BJ (cell line): ENCODE measurements around the gene RASGRF1. TPM values are rescaled to one million over a fixed set of nuclear protein-coding genes. Genes with fewer than 3 reads are reported as not detected.

Source experiments
- CTCF ChIA-PET: fragments of 350-600 bp; formaldehyde crosslinking; extraction: SDS; loops from one replicate; lab custom pipeline; 2021; ENCODE audit warnings: antibody characterized with exemption, inconsistent platforms; lab: Yijun Ruan, JAX
- POLR2A ChIA-PET: fragments of 300-600 bp; sonication (Branson Sonifier 250); formaldehyde crosslinking; extraction: SDS; loops from one replicate; lab custom pipeline; 2021; ENCODE audit warnings: antibody characterized with exemption; lab: Charles Lee
- DNase-seq: peaks from one replicate; pipeline ENCODE4 v3.0.0-alpha.2; 2011; ENCODE audit warnings: low read depth
- H3K27me3 ChIP-seq: 2 replicates; pipeline ENCODE4 v1.6.0; 2011; ENCODE audit warnings: low read length; ENCODE audit not compliant: control insufficient read depth, insufficient read depth
- H3K36me3 ChIP-seq: 2 replicates; pipeline ENCODE4 v1.5.1; 2011; ENCODE audit warnings: low read length; ENCODE audit not compliant: control insufficient read depth, insufficient read depth
- H3K4me3 ChIP-seq: 2 replicates; pipeline ENCODE4 v1.5.1; 2011; ENCODE audit warnings: low read depth, mild to moderate bottlenecking, control low read depth, low read length
- CTCF ChIP-seq: IDR thresholded peaks from 2 replicates; pipeline ENCODE4 v1.5.1; 2011; ENCODE audit warnings: low read depth, mild to moderate bottlenecking, control low read depth, inconsistent platforms, low read length, moderate library complexity; ENCODE audit not compliant: insufficient read depth
- polyA plus RNA-seq: library from polyadenylated mRNA; depleted of rRNA; stranded (reverse); fragments of >200 nt; gene quantifications from 2 replicates; pipeline ENCODE4 v1.2.3, GENCODE V29; 2011

Gene RASGRF1
- polyA plus RNA-seq, 1 experiment = 0.31 TPM

DNA sequence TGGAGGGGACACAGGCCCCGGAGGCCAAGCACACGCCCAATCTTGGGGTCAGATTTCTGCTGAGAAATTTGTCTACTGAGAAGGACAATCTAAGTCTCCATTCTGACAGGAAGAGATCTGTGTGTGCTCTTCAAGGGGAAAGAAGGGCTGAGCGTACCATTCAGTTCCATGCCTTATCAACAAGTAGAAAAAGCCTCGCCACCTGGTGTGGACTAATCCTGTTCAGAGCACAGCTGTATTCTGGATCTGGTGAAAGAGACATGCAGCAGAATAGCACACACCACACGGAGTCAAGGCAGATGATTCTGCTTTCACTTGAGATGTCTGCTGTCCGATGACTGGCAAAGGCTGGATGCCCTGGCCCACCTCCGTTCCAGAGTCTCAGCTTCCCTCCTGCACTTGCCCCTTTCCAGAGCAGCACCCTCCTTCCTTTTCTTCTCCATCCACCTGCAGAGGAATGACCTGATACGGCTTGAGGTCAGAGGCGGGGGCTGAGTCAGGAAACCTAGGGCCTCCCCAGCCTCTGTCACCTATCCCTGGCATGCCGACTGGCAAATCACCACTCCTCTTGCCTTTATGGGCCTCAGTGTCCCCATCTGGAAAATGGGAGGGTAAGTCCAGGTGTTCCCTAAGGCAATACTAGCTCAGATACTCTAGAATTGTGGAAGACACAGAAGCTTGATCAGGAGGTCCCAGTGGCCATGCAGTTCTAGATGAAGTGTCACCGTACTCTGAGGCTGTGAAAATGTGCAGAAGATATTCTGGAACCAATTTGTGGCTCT is 108.9 kb downstream of the RASGRF1 start:
- CTCF ChIA-PET = interaction anchor here (1.2 to 4.3 kb wide), 4 partner anchors 12 to 203 kb away, joined by 3 to 33 read pairs (median 11); no protein-coding TSS in a partner anchor
- TF ChIP-seq CTCF = no peak

GRCh38 chr15:78979456-78980320 is 110.9 kb downstream of the RASGRF1 start:
- Histone ChIP-seq H3K36me3 (no peaks in the 10 kb centered on the region), H3K4me3 (no peak overlapping the region), H3K27me3 (no peaks in the 10 kb centered on the region)
- no peak for DNase-seq
- ChIA-PET POLR2A (no interaction called here), CTCF (interaction anchor here (0.7 to 4.3 kb wide), 17 partner anchors 9 to 340 kb away, joined by 3 to 33 read pairs (median 5); no protein-coding TSS in a partner anchor)
- peak; percentile 73 for TF ChIP-seq CTCF

More for the DNA sequence above, 108.9 kb downstream of the RASGRF1 start:
- POLR2A ChIA-PET = no interaction called here
- DNase-seq = no peak
- Histone ChIP-seq H3K36me3 (no peaks in the 10 kb centered on the region), H3K4me3 (no peak overlapping the region), H3K27me3 (no peaks in the 10 kb centered on the region)

GRCh38 chr15:78978601-78979179 is 111.9 kb downstream of the RASGRF1 start:
- no peaks in the 10 kb centered on the region for H3K27me3 ChIP-seq
- POLR2A ChIA-PET = no interaction called here
- no peak for TF ChIP-seq CTCF
- CTCF ChIA-PET = interaction anchor here (0.8 to 4.3 kb wide), 7 partner anchors 10 to 119 kb away, joined by 3 to 33 read pairs (median 5); partner anchors contain the start of gene MORF4L1
- H3K4me3 ChIP-seq = no peak overlapping the region
- DNase-seq = no peak
- no peaks in the 10 kb centered on the region for H3K36me3 ChIP-seq

DNA sequence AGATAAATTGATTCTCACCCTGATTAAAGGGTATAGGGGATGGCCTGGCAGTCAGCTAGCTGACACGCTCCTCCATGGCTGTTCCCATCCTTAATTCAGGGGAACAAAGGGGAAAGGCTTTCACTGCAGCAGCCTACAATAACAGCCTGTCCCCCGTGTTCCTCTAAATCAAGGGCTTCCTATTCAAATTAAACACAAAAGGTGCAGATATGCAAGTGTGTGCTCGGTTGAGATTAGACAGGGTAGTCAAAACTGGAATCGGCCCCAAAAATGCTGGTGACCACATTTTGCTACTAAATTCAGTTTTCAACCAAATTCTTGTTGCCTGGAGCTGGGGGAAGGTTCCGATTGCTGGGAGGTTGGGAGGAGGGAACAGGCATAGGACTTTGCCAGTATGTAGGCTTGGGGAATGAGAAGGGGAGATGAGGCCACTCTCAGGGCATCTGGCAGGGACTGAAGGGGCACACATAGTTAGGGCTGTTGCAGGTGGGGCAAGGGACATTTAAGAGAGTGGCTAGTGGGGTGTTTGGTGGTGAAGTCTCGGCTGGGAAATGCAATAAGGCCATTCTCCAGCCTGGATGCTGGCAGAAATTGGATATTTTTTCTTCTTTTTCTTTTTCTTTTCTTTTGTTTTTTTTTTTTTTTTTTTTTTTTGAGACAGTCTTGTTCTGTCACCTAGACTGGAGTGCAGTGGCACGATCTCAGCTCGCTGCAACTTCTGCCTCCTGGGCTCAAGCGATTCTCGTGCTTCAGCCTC is 112.8 kb downstream of the RASGRF1 start:
- DNase-seq = no peak
- Histone ChIP-seq H3K4me3 (no peak overlapping the region), H3K27me3 (no peaks in the 10 kb centered on the region; the same call in 1 of the 2 replicates), H3K36me3 (no peaks in the 10 kb centered on the region)
- ChIA-PET POLR2A (no interaction called here), CTCF (interaction anchor here (0.6 to 1.5 kb wide), 3 partner anchors 11 to 105 kb away, joined by 3 to 4 read pairs (median 3); partner anchors contain the start of gene MORF4L1)
- TF ChIP-seq CTCF = no peak
